Osteocyte (in vitro differentiated cells): ENCODE measurements around the gene KIF1A. TPM values are rescaled to one million over a fixed set of nuclear protein-coding genes. Genes with fewer than 3 reads are reported as not detected.
A peak's percentile ranks its signal among the peaks of the same experiment; 100 is the strongest.

Experiments used
- DNase-seq: peaks from one replicate; pipeline ENCODE4 v3.0.0; 2021; ENCODE audit warnings: mixed read lengths; ENCODE audit not compliant: unreplicated experiment; ENCODE audit errors: extremely low spot score
- H3K27ac Mint-ChIP-seq: one replicate; pipeline ENCODE4 v1.8.0; 2021; ENCODE audit warnings: mild to moderate bottlenecking, mixed read lengths; ENCODE audit not compliant: unreplicated experiment
- H3K27me3 Mint-ChIP-seq: one replicate; pipeline ENCODE4 v1.8.0; 2021; ENCODE audit warnings: mixed read lengths; ENCODE audit not compliant: unreplicated experiment
- H3K36me3 Mint-ChIP-seq: one replicate; pipeline ENCODE4 v1.8.0; 2021; ENCODE audit warnings: mixed read lengths; ENCODE audit not compliant: unreplicated experiment
- H3K4me1 Mint-ChIP-seq: one replicate; pipeline ENCODE4 v1.8.0; 2021; ENCODE audit warnings: mixed read lengths; ENCODE audit not compliant: unreplicated experiment
- H3K4me3 Mint-ChIP-seq: one replicate; pipeline ENCODE4 v1.8.0; 2021; ENCODE audit warnings: mild to moderate bottlenecking, moderate library complexity, mixed read lengths; ENCODE audit not compliant: unreplicated experiment
- H3K9me3 Mint-ChIP-seq: one replicate; pipeline ENCODE4 v1.8.0; 2021; ENCODE audit warnings: mixed read lengths; ENCODE audit not compliant: unreplicated experiment
- total RNA-seq: library from RNA; stranded (reverse); gene quantifications from 2 replicates; pipeline ENCODE4 v1.2.1, GENCODE V29; 2021
- TF ChIP-seq, protein P1 (sequence below): fragments of 200-600 bp; sonication (generic); IDR thresholded peaks from 2 replicates; pipeline ENCODE4 v1.5.0; 2021; ENCODE audit warnings: antibody characterized with exemption, mild to moderate bottlenecking, moderate library complexity

The KIF1A gene
- total RNA-seq, 1 donor from 2014 or later = 5.6 TPM

DNA sequence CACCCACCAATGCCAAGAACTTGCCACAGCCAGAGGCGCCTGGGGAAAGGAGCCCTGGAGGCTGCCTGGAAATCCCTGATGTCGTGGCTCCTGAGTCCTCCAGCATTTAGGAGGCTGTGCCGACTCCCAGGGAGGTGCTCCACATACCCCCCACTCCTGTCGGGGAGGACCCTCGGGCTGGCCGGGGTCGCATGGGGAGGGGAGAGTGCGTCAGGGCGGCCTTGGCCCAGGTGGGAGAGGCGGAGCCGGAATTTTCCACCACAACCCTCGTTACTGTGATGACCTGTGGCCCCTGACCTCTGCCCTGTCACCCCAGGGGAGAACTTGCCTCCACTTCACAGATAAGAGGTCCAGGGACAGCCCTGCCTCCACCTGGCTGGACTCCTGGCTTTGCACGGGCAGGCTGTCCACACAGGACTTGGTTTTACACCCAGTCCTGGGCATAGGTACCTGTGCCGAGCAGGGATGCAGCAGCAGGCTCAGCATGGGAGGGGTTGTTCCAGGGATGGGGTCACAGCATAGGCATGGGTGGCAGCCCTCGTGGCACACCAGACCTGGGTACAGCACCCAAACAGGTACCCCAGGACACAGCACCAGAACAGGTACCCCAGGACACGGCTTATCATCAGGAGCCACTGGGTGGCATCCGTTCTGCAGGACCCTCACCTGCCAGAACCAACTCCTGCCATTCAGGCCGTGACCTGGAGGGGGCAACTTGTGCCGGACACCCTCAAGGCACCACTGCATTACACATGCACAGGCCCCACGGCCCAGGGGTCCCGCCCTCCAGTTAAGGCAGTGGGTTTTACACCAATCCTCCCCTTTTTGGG lies 36.3 kb upstream of the KIF1A start:
- H3K27ac Mint-ChIP-seq = no peak overlapping the region
- TF ChIP-seq, protein P1, sequence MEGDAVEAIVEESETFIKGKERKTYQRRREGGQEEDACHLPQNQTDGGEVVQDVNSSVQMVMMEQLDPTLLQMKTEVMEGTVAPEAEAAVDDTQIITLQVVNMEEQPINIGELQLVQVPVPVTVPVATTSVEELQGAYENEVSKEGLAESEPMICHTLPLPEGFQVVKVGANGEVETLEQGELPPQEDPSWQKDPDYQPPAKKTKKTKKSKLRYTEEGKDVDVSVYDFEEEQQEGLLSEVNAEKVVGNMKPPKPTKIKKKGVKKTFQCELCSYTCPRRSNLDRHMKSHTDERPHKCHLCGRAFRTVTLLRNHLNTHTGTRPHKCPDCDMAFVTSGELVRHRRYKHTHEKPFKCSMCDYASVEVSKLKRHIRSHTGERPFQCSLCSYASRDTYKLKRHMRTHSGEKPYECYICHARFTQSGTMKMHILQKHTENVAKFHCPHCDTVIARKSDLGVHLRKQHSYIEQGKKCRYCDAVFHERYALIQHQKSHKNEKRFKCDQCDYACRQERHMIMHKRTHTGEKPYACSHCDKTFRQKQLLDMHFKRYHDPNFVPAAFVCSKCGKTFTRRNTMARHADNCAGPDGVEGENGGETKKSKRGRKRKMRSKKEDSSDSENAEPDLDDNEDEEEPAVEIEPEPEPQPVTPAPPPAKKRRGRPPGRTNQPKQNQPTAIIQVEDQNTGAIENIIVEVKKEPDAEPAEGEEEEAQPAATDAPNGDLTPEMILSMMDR = no peak
- no peaks in the 10 kb centered on the region for H3K36me3 Mint-ChIP-seq
- no peaks in the 10 kb centered on the region for H3K4me1 Mint-ChIP-seq
- no peak overlapping the region for H3K4me3 Mint-ChIP-seq
- H3K9me3 Mint-ChIP-seq = peaks cover 9% of the 10 kb centered on the region
- DNase-seq = no peak
- H3K27me3 Mint-ChIP-seq = peaks cover 34% of the 10 kb centered on the region

DNA sequence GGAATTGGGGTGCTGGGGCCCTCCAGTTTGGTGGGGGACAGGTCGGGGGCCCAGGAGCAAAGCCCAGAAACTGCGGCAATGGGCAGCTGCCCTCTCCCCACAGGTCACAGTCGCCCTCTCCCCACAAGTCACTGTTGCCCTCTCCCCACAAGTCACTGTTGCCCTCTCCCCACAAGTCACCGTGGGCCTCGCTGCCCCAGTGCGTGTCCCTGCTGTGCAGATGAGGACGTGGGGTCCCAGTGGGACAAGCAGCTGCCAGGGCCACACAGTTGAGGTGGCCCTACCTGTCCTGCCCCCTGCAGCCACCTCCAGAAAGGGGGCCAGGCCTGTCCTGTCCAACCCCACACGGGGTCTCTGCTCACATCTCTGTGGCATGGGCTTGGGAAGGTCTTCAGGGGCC lies 35.7 kb upstream of the KIF1A start:
- DNase-seq = no peak
- H3K27ac Mint-ChIP-seq = no peak overlapping the region
- no peaks in the 10 kb centered on the region for H3K36me3 Mint-ChIP-seq
- H3K9me3 Mint-ChIP-seq = peaks cover 9% of the 10 kb centered on the region
- TF ChIP-seq, protein P1 = no peak
- no peaks in the 10 kb centered on the region for H3K4me1 Mint-ChIP-seq
- no peak overlapping the region for H3K4me3 Mint-ChIP-seq
- H3K27me3 Mint-ChIP-seq = peaks cover 27% of the 10 kb centered on the region

DNA sequence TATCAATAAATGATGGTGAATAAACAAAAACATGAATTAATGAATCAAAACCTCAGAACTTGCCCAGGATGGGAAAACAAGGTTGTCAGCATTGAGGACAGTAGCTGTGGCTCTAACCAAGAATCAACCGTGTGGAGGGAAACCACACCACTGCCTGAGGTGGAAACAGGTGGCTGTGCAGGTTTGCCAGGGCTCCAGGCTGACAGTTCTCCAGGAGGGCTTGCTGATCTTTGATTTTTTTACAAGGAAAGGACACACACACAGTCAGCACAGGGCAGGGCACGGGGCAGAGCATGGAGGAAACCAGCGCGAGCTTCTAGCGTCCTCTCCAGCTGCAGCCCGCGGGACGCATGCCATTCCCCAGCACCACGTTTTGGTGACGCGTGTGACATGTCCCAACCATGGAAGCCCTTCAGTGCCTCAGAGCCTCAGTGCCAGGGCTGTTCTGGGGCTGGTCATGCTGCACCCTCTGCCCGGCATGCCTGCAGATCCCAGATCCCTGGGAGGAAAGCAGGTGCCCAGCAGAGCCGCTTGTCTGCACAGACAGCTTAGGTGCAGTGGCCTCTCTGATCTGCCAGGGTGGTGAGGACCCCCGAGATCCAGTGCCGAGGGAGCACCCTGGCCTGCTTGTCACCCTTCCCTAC lies 32.8 kb upstream of the KIF1A start:
- Mint-ChIP-seq H3K9me3 (peaks cover 9% of the 10 kb centered on the region), H3K27me3 (peaks cover 17% of the 10 kb centered on the region), H3K36me3 (no peaks in the 10 kb centered on the region), H3K4me1 (no peaks in the 10 kb centered on the region), H3K4me3 (no peak overlapping the region), H3K27ac (no peak overlapping the region)
- no peak for DNase-seq
- TF ChIP-seq, protein P1 = no peak

DNA sequence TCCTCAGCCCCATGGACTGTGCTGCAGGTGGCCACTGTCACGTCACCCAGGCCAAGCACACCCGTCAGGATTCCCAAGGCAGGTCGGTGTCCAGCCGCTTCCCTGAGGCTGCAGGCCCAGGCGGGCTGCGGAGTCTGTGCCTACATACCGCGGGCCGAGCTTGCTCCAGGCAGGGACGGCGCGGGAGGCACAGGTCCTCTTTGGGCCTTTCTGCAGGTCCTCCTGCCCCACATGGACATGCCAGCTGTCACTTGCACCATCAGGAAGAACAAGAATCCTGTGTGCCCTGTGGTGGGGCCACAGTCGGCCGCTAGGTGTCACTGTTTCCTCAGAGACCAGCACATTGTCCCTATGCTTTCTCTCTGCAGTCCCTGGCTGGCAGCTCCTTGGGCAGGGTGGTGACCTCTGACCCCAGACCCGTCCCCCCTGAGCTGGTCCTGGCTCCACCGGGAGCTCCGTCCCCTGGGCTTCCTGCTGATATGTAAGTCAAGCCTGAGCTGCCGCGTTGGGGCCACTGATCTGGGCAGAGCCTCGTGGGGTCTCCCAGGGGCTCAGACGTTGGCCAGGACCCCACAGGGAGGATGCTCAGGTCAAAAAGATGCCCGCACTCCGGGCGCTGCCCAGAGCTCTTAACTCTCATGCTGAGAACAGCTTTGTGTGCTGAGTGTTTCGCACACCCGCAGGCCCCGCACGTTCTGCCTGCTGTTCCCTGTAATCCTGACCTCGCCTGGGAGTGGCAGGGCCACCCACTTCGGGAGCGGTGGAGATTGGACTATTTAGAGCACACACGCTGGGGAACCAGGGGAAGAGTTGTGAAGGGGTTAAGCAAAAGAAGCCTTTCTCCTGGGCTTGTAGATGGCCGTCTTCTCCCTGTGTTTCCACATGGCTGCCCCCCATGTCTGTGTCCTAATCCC lies 31.3 kb upstream of the KIF1A start:
- no peak overlapping the region for H3K27ac Mint-ChIP-seq
- peak; percentile 94 for DNase-seq
- H3K4me1 Mint-ChIP-seq = no peaks in the 10 kb centered on the region
- peaks cover 17% of the 10 kb centered on the region for H3K27me3 Mint-ChIP-seq
- TF ChIP-seq, protein P1 = peak; percentile 96
- H3K9me3 Mint-ChIP-seq = peaks cover 9% of the 10 kb centered on the region
- no peaks in the 10 kb centered on the region for H3K36me3 Mint-ChIP-seq
- H3K4me3 Mint-ChIP-seq = no peak overlapping the region
